ENCODE results near the gene ANKRD31.
"Not testable (repeated sequence)": the region's sequence is repeated elsewhere in the genome, so short reads cannot be mapped to it uniquely, and the experiment has no call there.

The ANKRD31 gene

DNA sequence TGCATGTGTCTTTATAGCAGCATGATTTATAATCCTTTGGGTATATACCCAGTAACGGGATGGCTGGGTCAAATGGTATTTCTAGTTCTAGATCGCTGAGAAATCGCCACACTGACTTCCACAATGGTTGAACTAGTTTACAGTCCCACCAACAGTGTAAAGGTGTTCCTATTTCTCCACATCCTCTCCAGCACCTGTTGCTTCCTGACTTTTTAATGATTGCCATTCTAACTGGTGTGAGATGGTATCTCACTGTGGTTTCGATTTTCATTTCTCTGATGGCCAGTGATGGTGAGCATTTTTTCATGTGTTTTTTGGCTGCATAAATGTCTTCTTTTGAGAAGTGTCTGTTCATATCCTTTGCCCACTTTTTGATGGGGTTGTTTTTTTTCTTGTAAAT lies 13.8 kb upstream of the ANKRD31 start:
- H3K27ac Mint-ChIP-seq; H3K9me3 Mint-ChIP-seq; DNase-seq (ENCODE audit: low spot score in 2 of 2); ATAC-seq; H3K4me1 Mint-ChIP-seq; H3K36me3 Mint-ChIP-seq; H3K4me3 Mint-ChIP-seq: not testable (repeated sequence)

DNA sequence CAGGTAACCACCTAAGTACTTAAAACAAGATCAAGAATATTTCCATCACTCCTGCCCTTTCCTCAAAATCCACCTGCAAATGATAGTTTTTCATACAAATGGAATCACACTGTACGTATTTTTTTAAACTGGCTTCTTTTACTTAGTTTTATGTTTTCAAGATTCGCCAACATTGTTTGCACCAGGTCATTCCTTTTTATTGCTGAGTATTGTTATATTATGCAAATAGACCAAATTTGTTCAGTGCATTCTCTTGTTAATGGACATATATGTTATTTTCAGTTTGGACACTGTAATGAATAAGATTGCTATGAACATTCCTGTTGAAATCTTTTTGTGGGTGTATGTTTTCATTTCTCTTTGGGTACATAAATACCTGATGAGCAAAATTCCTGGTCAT lies 8.3 kb upstream of the ANKRD31 start:
- DNase-seq (ENCODE audit: low spot score in 2 of 2) (no peak), ATAC-seq (no peak)
- no peak overlapping the region for H3K27ac Mint-ChIP-seq
- H3K4me3 Mint-ChIP-seq, result no peak overlapping the region
- no peaks in the 10 kb centered on the region for H3K9me3 Mint-ChIP-seq
- no peaks in the 10 kb centered on the region for H3K36me3 Mint-ChIP-seq
- H3K4me1 Mint-ChIP-seq, result no peaks in the 10 kb centered on the region

DNA sequence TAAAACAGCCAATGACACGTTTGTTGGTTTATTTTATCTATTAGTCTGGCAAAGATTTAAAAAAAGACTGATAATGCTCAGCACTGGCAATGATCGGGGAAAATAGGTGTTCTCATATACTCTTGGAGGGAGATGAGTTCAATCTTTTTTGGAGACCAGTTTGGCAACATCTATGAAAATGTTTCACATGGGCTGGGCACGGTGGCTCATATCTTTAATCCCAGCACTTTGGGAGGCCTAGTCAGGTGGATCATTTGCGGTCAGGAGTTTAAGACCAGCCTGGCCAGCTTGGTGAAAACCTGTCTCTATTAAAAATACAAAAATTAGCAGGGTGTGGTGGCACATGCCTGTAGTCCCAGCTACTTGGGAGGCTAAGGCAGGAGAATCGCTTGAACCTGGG lies 6.8 kb upstream of the ANKRD31 start:
- DNase-seq (ENCODE audit: low spot score in 2 of 2) (no peak), ATAC-seq (no peak)
- no peaks in the 10 kb centered on the region for H3K36me3 Mint-ChIP-seq
- no peak overlapping the region for H3K4me3 Mint-ChIP-seq
- H3K27ac Mint-ChIP-seq, result no peak overlapping the region
- H3K4me1 Mint-ChIP-seq, result no peaks in the 10 kb centered on the region
- H3K9me3 Mint-ChIP-seq, result no peaks in the 10 kb centered on the region

DNA sequence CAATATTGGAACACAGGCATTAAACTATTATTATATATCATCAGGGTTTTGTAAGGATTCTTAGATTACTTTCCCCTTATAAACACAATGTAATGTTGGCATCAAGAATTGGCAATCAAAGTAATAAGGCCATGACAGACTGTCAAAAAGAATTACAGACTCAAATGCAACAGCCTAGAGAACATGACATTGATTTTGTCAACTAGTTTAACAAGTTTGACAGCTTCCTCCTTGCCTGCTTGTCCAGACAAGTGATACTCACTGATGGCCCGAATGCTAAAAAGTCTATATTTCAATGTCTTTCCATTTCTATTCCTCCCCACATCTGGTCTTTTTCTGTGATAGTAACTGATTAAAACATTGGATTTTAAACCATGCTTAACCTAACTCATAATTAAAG lies 6.4 kb upstream of the ANKRD31 start:
- ATAC-seq (no peak), DNase-seq (ENCODE audit: low spot score in 2 of 2) (no peak)
- no peaks in the 10 kb centered on the region for H3K9me3 Mint-ChIP-seq
- no peak overlapping the region for H3K27ac Mint-ChIP-seq
- no peak overlapping the region for H3K4me3 Mint-ChIP-seq
- H3K36me3 Mint-ChIP-seq, result no peaks in the 10 kb centered on the region
- H3K4me1 Mint-ChIP-seq, result no peaks in the 10 kb centered on the region

DNA sequence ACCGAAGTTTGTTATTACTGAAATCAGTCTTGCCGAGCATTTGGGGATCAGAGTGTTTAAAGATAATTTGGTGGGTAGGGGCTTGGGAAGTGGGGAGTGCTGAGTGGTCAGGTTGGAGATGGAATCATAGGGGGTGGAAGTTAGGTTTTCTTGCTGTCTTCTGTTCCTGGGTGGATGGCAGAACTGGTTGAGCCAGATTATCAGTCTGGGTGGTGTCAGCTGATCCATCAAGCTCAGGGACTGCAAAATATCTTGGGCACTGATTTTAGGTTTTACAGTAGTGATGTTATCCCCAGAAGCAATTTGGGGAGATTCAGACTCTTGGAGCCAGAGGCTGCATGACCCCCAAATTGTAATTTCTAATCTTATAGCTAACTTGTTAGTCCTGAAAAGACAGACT lies 5.4 kb upstream of the ANKRD31 start:
- Mint-ChIP-seq H3K27ac (no peak overlapping the region), H3K36me3 (peaks cover 3% of the 10 kb centered on the region), H3K4me1 (no peaks in the 10 kb centered on the region), H3K4me3 (no peak overlapping the region), H3K9me3 (no peaks in the 10 kb centered on the region)
- ATAC-seq (no peak), DNase-seq (ENCODE audit: low spot score in 2 of 2) (no peak)

DNA sequence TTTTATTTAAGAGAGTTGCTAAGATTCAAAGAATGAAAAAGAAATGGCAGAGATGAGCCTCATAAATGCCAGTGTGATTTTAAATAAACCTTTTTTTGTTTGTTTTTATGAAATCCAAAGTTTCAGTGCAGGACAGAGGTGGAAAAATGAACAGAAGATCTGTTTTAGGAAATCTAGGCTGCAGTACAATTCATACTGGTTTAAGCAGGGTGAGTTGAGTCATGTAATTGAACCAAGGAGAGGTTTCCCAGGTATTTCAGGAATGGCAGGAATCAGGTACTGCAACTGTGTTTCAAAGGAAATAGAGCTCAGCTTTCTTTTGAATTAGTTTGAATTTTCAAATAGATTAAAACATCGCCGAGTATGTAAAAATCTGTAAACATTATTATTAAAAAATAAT lies 3.0 kb upstream of the ANKRD31 start:
- peaks cover 6% of the 10 kb centered on the region for H3K4me1 Mint-ChIP-seq
- ATAC-seq (no peak), DNase-seq (ENCODE audit: low spot score in 2 of 2) (no peak)
- no peak overlapping the region for H3K27ac Mint-ChIP-seq
- no peak overlapping the region for H3K4me3 Mint-ChIP-seq
- no peaks in the 10 kb centered on the region for H3K9me3 Mint-ChIP-seq
- peaks cover 11% of the 10 kb centered on the region for H3K36me3 Mint-ChIP-seq

DNA sequence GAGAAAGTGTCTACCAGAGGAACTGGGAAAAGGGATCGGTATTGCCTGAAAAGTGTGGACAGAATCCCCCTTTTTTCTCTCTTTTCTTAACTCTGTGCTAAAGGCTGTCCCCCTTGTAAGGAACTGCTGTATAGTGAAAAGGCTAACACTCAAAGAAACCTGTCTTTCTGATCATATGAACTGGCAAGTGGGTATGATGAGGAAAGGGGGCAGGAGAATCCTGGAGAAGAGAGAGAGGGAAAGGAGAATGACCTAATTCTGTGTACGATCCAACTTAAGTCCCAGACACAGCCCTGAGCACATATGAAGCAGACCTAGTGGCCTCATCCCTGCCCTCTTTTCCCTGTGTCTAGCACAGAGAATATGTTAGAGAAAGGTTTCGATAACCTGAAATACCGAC lies 967 bp downstream of the ANKRD31 start:
- DNase-seq (ENCODE audit: low spot score in 2 of 2) (no peak), ATAC-seq (no peak)
- Mint-ChIP-seq H3K4me3 (peak overlapping the region; percentile 78), H3K4me1 (peaks cover 6% of the 10 kb centered on the region), H3K36me3 (peaks cover 11% of the 10 kb centered on the region), H3K27ac (peak overlapping the region; percentile 95), H3K9me3 (no peaks in the 10 kb centered on the region)

DNA sequence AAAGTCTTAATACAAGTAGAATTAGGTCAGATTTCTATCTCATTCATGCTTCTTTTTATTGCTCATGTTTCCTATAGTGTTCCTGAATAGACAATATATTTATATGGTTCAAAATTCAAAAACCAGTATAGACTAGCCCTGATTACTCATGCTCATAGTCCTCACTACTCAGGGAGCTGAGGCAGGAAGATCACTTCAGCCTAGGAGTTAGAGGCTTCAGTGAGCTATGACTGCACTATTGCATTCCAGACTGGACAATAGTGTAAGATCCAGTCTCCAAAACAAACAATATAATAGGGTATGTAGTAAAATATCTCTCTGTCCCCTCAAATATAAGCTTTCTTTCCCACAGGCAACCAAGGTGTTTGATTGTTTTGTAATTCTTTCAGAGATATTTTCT lies 2.4 kb downstream of the ANKRD31 start:
- H3K4me1 Mint-ChIP-seq, result peaks cover 6% of the 10 kb centered on the region
- ATAC-seq, result no peak

DNA sequence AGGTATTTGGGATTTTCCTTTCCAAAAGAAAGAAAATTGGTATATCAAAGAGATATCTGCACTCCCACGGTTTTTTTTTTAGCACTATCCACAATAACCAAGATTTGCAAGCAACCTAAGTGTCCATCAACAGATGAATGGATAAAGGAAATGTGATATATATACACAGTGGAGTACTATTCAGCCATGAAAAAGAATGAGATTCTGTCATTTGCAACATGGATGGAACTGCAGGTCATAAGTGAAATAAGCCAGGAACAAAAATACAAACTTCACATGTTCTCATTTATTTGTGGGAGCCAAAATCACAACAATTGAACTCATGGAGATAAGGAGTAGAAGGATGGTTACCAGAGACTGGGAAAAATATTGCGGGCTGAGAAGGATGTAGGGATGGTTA lies 9.8 kb downstream of the ANKRD31 start:
- Mint-ChIP-seq H3K36me3 (no peaks in the 10 kb centered on the region), H3K27ac (no peak overlapping the region), H3K4me3 (no peak overlapping the region), H3K9me3 (no peaks in the 10 kb centered on the region), H3K4me1 (no peaks in the 10 kb centered on the region)
- DNase-seq (ENCODE audit: low spot score in 2 of 2) (no peak), ATAC-seq (no peak)

More for the DNA sequence above, 2.4 kb downstream of the ANKRD31 start:
- DNase-seq (ENCODE audit: low spot score in 2 of 2), result no peak
- Mint-ChIP-seq H3K4me3 (no peak overlapping the region), H3K36me3 (peaks cover 11% of the 10 kb centered on the region), H3K27ac (no peak overlapping the region), H3K9me3 (no peaks in the 10 kb centered on the region)

DNA sequence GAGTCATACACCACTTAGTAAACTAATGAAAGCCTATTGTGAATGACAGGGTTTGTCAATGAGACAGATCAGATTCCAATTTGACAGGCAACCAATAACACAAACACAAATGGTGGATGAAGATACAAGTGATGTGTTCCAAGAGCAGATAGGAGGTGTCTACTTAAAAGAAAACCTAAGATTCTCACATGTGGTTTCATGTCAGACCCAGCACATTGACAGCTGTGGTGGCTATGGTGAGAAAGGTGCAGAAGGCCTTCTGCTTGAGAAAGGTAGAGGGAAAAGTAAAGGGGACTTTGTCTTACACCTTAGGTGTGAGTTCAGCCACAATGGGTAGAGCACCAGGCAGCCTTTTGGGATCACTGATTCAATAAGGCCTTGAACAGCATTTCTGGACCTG lies 11.2 kb downstream of the ANKRD31 start:
- H3K4me1 Mint-ChIP-seq, result no peaks in the 10 kb centered on the region
- no peak overlapping the region for H3K4me3 Mint-ChIP-seq
- no peaks in the 10 kb centered on the region for H3K36me3 Mint-ChIP-seq
- DNase-seq (ENCODE audit: low spot score in 2 of 2) (no peak), ATAC-seq (no peak)
- no peak overlapping the region for H3K27ac Mint-ChIP-seq
- H3K9me3 Mint-ChIP-seq, result no peaks in the 10 kb centered on the region

DNA sequence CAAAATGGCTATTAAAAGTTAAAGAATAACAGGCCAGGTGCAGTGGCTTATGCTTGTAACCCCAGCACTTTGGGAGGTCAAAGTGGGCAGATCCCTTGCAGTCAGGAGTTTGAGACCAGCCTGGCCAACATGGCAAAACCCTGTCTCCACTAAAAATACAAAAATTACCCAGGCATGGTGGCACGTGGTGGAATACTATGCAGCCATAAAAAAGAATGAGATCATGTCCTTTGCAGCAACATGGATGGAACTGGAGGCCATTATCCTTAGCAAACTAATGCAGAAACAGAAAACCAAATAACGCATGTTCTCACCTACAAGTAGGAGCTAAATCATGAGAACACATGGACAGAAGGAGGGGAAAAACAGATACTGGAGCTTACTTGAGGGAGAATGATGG lies 15.9 kb downstream of the ANKRD31 start:
- H3K4me3 Mint-ChIP-seq, result not testable (repeated sequence)

DNA sequence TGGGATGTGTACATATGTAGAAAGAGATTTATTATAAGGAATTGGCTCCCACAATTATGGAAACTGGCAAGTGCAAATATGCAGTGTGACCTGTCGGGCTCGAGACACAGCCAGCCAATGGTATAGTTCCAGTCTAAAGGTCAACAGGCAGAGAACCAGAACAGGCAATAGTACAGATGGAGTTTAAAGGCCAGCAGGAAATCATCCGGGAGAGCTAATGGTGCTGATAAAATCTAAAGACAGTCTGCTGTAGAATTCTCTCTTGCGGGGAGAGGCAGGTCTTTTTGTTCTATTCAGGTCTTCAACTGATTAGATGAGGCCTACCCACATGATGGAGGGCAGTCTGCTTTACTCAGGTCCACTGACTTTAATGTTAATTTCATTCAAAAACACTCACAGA lies 21.8 kb downstream of the ANKRD31 start:
- H3K4me1 Mint-ChIP-seq, result no peaks in the 10 kb centered on the region
- no peak overlapping the region for H3K4me3 Mint-ChIP-seq
- DNase-seq (ENCODE audit: low spot score in 2 of 2) (no peak), ATAC-seq (no peak)
- peaks cover 8% of the 10 kb centered on the region for H3K9me3 Mint-ChIP-seq
- no peaks in the 10 kb centered on the region for H3K36me3 Mint-ChIP-seq
- H3K27ac Mint-ChIP-seq, result no peak overlapping the region

More for the DNA sequence above, 15.9 kb downstream of the ANKRD31 start:
- not testable (repeated sequence) for H3K4me1 Mint-ChIP-seq; ATAC-seq; DNase-seq (ENCODE audit: low spot score in 2 of 2); H3K9me3 Mint-ChIP-seq; H3K27ac Mint-ChIP-seq; H3K36me3 Mint-ChIP-seq

DNA sequence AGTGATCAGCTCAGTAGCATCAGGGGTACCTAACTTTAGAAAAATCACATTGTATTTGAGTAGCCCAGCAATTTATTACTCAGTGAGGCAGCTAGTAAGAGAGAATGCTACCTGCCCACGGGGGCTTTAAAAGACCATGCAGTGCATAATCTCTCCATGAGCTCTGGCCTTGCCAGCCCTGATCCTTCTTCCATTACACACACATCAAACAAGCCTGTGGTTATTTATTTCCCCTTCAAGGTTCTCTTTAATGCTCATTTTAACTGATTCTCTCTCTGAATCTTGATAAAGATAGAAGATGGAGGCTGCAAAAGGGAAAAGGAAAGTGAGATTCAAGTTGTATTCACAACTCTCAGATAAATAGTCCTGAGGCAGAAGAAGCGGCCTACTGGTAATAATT lies 22.3 kb downstream of the ANKRD31 start:
- no peaks in the 10 kb centered on the region for H3K4me1 Mint-ChIP-seq
- no peak for DNase-seq (ENCODE audit: low spot score in 2 of 2)
- peaks cover 8% of the 10 kb centered on the region for H3K9me3 Mint-ChIP-seq
- H3K27ac Mint-ChIP-seq, result no peak overlapping the region
- no peaks in the 10 kb centered on the region for H3K36me3 Mint-ChIP-seq
- H3K4me3 Mint-ChIP-seq, result no peak overlapping the region
- no peak for ATAC-seq

DNA sequence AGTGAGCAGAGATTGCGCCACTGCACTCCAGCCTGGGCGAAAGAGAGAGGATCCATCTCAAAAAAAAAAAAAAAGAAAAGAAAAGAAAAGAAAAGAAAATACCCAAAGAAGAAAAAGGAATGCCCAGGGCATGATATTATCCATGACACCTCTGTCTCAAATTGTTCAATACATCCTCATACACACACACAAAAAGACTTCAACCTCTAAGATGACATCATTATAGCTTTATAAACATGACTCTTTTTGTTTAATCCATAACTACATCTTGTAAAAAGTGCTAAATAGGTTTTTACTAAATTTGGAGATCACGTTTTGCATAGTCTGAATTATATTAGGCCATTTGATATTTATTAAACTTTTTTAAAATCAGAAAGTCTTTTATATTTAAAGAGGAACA lies 33.1 kb downstream of the ANKRD31 start:
- ATAC-seq, result no peak
- H3K36me3 Mint-ChIP-seq, result no peaks in the 10 kb centered on the region
- no peak overlapping the region for H3K4me3 Mint-ChIP-seq
- DNase-seq (ENCODE audit: low spot score in 2 of 2), result no peak
- no peak overlapping the region for H3K27ac Mint-ChIP-seq
- no peaks in the 10 kb centered on the region for H3K4me1 Mint-ChIP-seq
- no peaks in the 10 kb centered on the region for H3K9me3 Mint-ChIP-seq

DNA sequence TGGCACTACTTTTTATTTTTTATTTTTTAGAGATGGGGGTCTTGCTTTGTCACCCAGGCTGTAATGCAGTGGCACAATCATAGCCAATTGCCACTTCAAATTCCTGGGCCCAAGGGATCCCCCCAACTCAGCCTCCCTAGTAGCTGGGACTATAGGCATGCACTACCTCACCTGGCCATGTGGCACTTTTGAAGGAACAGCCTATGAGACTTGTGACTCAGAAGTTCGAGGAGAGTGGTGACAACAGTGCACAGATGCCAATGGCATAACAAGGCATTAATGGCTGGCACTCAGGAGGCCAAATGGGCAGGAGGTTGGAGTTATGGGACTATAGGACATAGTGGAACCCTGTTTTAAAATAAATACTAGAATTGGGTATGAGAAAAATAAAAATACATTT lies 33.7 kb downstream of the ANKRD31 start:
- DNase-seq (ENCODE audit: low spot score in 2 of 2) (no peak), ATAC-seq (no peak)
- no peak overlapping the region for H3K27ac Mint-ChIP-seq
- no peaks in the 10 kb centered on the region for H3K4me1 Mint-ChIP-seq
- H3K36me3 Mint-ChIP-seq, result no peaks in the 10 kb centered on the region
- no peaks in the 10 kb centered on the region for H3K9me3 Mint-ChIP-seq
- no peak overlapping the region for H3K4me3 Mint-ChIP-seq

DNA sequence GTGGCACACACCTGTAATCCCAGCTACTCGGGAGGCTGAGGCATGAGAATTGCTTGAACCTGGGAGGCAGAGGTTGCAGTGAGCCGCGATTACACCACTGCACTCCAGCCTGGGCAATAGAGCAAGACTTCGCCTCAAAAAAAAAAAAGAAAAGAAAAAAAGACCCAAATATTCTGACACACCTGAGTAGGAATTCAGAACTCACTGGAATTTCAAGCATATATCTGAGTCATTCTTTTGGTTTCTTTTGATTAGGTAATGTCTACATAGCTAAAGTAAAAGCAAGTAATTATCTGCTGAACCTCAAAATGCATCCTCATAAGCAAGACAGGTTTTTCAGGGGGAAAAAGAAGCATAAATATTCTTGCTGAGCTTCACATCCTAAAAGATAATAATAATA lies 35.9 kb downstream of the ANKRD31 start:
- ATAC-seq (no peak), DNase-seq (ENCODE audit: low spot score in 2 of 2) (no peak)
- H3K9me3 Mint-ChIP-seq, result no peaks in the 10 kb centered on the region
- H3K4me3 Mint-ChIP-seq, result no peak overlapping the region
- H3K27ac Mint-ChIP-seq, result no peak overlapping the region
- H3K4me1 Mint-ChIP-seq, result no peaks in the 10 kb centered on the region
- no peaks in the 10 kb centered on the region for H3K36me3 Mint-ChIP-seq

DNA sequence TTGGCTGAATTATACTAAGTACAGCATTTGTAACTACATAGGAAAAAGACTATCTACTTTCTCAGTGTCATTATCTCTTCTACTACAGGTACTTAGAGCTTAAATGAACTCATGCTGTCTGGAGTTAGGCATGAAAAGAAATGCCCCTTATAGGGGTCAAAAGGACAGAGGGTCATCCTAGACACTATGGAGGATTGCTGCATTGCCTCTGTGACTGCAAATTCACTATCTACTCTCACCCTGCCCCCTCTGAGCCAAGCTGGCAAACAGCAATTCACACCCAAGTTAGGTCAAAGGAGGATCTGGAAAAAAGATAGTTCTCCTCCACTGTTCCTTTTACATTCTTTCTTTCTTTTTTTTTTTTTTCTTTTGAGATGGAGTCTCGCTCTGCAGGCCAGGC lies 36.7 kb downstream of the ANKRD31 start:
- H3K27ac Mint-ChIP-seq, result no peak overlapping the region
- no peaks in the 10 kb centered on the region for H3K36me3 Mint-ChIP-seq
- no peak for ATAC-seq
- DNase-seq (ENCODE audit: low spot score in 2 of 2), result no peak
- H3K4me1 Mint-ChIP-seq, result no peaks in the 10 kb centered on the region
- no peaks in the 10 kb centered on the region for H3K9me3 Mint-ChIP-seq
- H3K4me3 Mint-ChIP-seq, result no peak overlapping the region

Data from stimulated activated effector memory CD8-positive, alpha-beta T cell treated with anti-CD3 and anti-CD28 coated beads, Interleukin-12 subunit alpha, Interleukin-12 subunit beta, amount 100 ng/mL, for 72 hours (primary cell).